Glomerular visceral epithelial cell (primary cell): ENCODE data around the gene COL19A1.
"Not testable (repeated sequence)": the region's sequence is repeated elsewhere in the genome, so short reads cannot be mapped to it uniquely, and the experiment has no call there.

Source experiments
- DNase-seq: peaks from one replicate; pipeline ENCODE4 v3.0.0-alpha.2; 2016; ENCODE audit errors: extremely low spot score

Gene COL19A1

GRCh38 chr6:69866351-69866769 is at the start of gene COL19A1:
Gene COL19A1 (plus strand): TSS chr6:69866556. CDS start chr6:69879568, 13,012 bp downstream.
- DNase-seq, result peak; percentile 16

- no peak for DNase-seq
Measured at GRCh38 chr6:69816569-69816968, 49.8 kb upstream of the COL19A1 start.

GRCh38 chr6:69817358-69817757 is 49.0 kb upstream of the COL19A1 start:
- DNase-seq, result no peak

GRCh38 chr6:69818223-69818930 is 48.0 kb upstream of the COL19A1 start:
- no peak for DNase-seq

- no peak for DNase-seq
Measured at GRCh38 chr6:69819138-69819537, 47.2 kb upstream of the COL19A1 start.

- no peak for DNase-seq
Measured at GRCh38 chr6:69820018-69820417, 46.3 kb upstream of the COL19A1 start.

GRCh38 chr6:69820438-69820837 is 45.9 kb upstream of the COL19A1 start:
- DNase-seq, result no peak

GRCh38 chr6:69824355-69824754 is 42.0 kb upstream of the COL19A1 start:
- DNase-seq, result not testable (repeated sequence)

- DNase-seq, result no peak
Measured at GRCh38 chr6:69825904-69826303, 40.5 kb upstream of the COL19A1 start.

GRCh38 chr6:69827276-69827893 is 39.0 kb upstream of the COL19A1 start:
- no peak for DNase-seq

GRCh38 chr6:69832558-69832957 is 33.8 kb upstream of the COL19A1 start:
- no peak for DNase-seq

GRCh38 chr6:69835414-69836179 is 30.8 kb upstream of the COL19A1 start:
- peak; percentile 62 for DNase-seq

- no peak for DNase-seq
Measured at GRCh38 chr6:69841862-69842261, 24.5 kb upstream of the COL19A1 start.

- DNase-seq, result no peak
Measured at GRCh38 chr6:69843189-69843588, 23.2 kb upstream of the COL19A1 start.

GRCh38 chr6:69846312-69846711 is 20.0 kb upstream of the COL19A1 start:
- no peak for DNase-seq

GRCh38 chr6:69846770-69847491 is 19.4 kb upstream of the COL19A1 start:
- DNase-seq, result no peak

GRCh38 chr6:69847492-69847788 is 18.9 kb upstream of the COL19A1 start:
- no peak for DNase-seq

GRCh38 chr6:69848552-69848951 is 17.8 kb upstream of the COL19A1 start:
- DNase-seq, result no peak

GRCh38 chr6:69852706-69853105 is 13.7 kb upstream of the COL19A1 start:
- DNase-seq, result no peak

- no peak for DNase-seq
Measured at GRCh38 chr6:69861986-69862385, 4.4 kb upstream of the COL19A1 start.

GRCh38 chr6:69863766-69864165 is 2.6 kb upstream of the COL19A1 start:
- DNase-seq, result no peak

- DNase-seq, result peak; percentile 15
Measured at GRCh38 chr6:69865126-69865525, 1.2 kb upstream of the COL19A1 start.
